ENCODE measurements around the gene HDAC7. TPM values are rescaled to one million over a fixed set of nuclear protein-coding genes. Genes with fewer than 3 reads are reported as not detected.

HDAC7 gene
- total and polyA plus RNA-seq, 2 of the 13 experiments (the other 11 are each of a cell fraction or from before 2014, with no cell fraction given) = 4.6 to 10.8 TPM

DNA sequence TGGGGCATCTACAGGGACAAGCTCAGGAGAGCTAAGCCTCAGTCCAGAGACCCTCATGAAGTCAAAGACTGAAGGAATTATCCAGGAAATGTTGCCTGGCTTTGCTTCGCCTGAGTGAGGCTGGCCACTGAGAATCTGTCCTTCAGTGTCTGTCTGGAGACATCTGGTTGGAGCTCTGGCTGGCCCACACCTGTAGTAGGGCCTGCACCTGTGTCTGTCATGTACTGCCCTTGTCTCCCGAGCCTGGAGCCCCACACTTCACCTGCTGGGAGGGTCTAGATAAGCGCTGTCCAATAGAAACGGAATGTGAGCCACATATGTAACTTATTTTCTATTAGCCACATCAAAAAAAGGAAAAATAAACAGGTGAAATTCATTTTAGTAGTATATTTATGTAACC is 9.9 kb upstream of the HDAC7 start:
- Histone ChIP-seq H3K9ac (ENCODE audit: insufficient read depth, low read depth, low read length) (no peak overlapping the region), H3K79me2 (ENCODE audit: insufficient read depth, low read length) (no peaks in the 10 kb centered on the region), H4K20me1 (ENCODE audit: insufficient read depth, low read length) (no peaks in the 10 kb centered on the region), H3K4me3 (replicated peaks in 1 of 3; ENCODE audit: insufficient read depth in 1 of 3, low read depth in 2 of 3, low read length in 3 of 3) (no peak overlapping the region), H3K27me3 (ENCODE audit: control insufficient read depth in 1 of 2, insufficient read depth in 2 of 2, low read length in 2 of 2) (peaks cover 4 to 32% of the 10 kb centered on the region in 2 experiments; a peak in 3 of 5 replicates), H2AFZ (ENCODE audit: low read length) (no peak overlapping the region), H3K4me1 (ENCODE audit: insufficient read depth, low read length) (peaks cover 20% of the 10 kb centered on the region), H3K36me3 (replicated peaks in 1 of 2; ENCODE audit: control insufficient read depth in 1 of 2, insufficient read depth in 2 of 2, low read length in 2 of 2) (no peaks in the 10 kb centered on the region), H3K4me2 (ENCODE audit: low read depth, low read length) (peak overlapping the region; percentile 63; the same call in 1 of the 2 replicates), H3K9me3 (ENCODE audit: low read length) (no peaks in the 10 kb centered on the region), H3K27ac (ENCODE audit: extremely low read length, insufficient read depth, low read length) (no peak overlapping the region)
- no peak for ATAC-seq
- FAIRE-seq = no peak
- BruUV-seq (replicated peaks) = no TSS peak
- no peak for DNase-seq (ENCODE audit: low spot score)
- ChIA-PET POLR2A (interaction anchor here (1.5 to 2.5 kb wide), 2 partner anchors 9 to 11 kb away, joined by 7 to 10 read pairs; partner anchors contain the start of gene HDAC7), CTCF (ENCODE audit: low intra/inter-chr PET ratio, low total read pairs) (no interaction called here)
- intact Hi-C loops (cut with micrococcal nuclease; ENCODE audit: unreplicated experiment) (no loop called here), in situ Hi-C loops (cut with HindIII; ENCODE audit: extremely low pct_ligation_motif_present, low pct_unique_long_range_greater_than_20kb) (no loop called here)
- WGBS (ENCODE audit: low lambda C conversion rate) = 42% methylated on average over 3 of the region's 4 CpGs
- TF ChIP-seq, protein P1, sequence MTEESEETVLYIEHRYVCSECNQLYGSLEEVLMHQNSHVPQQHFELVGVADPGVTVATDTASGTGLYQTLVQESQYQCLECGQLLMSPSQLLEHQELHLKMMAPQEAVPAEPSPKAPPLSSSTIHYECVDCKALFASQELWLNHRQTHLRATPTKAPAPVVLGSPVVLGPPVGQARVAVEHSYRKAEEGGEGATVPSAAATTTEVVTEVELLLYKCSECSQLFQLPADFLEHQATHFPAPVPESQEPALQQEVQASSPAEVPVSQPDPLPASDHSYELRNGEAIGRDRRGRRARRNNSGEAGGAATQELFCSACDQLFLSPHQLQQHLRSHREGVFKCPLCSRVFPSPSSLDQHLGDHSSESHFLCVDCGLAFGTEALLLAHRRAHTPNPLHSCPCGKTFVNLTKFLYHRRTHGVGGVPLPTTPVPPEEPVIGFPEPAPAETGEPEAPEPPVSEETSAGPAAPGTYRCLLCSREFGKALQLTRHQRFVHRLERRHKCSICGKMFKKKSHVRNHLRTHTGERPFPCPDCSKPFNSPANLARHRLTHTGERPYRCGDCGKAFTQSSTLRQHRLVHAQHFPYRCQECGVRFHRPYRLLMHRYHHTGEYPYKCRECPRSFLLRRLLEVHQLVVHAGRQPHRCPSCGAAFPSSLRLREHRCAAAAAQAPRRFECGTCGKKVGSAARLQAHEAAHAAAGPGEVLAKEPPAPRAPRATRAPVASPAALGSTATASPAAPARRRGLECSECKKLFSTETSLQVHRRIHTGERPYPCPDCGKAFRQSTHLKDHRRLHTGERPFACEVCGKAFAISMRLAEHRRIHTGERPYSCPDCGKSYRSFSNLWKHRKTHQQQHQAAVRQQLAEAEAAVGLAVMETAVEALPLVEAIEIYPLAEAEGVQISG (CRISPR knock-in tag; IDR thresholded peaks at IDR 0.05) = no peak
- no peak for TF ChIP-seq KMT2B (CRISPR knock-in tag; IDR thresholded peaks at IDR 0.05)
- no peak for TF ChIP-seq ZSCAN12 (CRISPR knock-in tag; IDR thresholded peaks at IDR 0.05)

DNA sequence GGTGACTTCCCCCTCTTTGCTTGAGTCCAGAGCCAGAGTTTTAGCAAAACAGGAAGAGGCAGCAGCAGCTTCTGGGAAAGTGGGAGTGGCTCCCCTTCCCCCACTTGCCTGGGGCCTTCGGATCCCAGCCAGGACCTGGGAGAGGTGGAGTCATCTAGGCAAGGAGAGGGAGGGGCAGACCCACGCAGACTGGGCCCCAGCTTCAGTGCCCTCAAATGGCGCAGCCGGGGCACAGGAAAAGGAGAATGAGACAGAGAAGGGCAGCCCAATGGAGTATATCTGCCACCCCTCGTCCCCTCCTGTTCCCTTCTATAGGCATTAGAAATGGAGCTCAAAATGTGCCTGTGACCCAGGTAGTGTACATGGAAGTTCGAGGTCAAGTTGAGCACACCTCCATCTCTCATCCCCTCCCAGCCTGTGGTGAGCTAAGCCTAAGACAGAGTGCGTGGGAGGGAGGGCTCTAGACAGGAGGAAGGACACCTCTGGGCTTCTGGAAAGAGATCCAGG is 9.3 kb upstream of the HDAC7 start:
- ATAC-seq (no peak; the same call in 2 of the 3 replicates), DNase-seq (ENCODE audit: low spot score) (no peak), FAIRE-seq (no peak)
- POLR2A ChIA-PET = interaction anchor here (0.8 to 2.5 kb wide), 3 partner anchors 9 to 123 kb away, joined by 4 to 10 read pairs (median 7); partner anchors contain the start of genes HDAC7 and RPAP3
- no TSS peak for BruUV-seq (replicated peaks)
- no peaks in the 10 kb centered on the region for H4K20me1 ChIP-seq (ENCODE audit: insufficient read depth, low read length)
- H3K4me1 ChIP-seq (ENCODE audit: insufficient read depth, low read length) = peaks cover 20% of the 10 kb centered on the region
- no peaks in the 10 kb centered on the region for H3K36me3 ChIP-seq (replicated peaks in 1 of 2; ENCODE audit: control insufficient read depth in 1 of 2, insufficient read depth in 2 of 2, low read length in 2 of 2)
- intact Hi-C loops (cut with micrococcal nuclease; ENCODE audit: unreplicated experiment) = no loop called here
- H3K27ac ChIP-seq (ENCODE audit: extremely low read length, insufficient read depth, low read length) = no peak overlapping the region
- H3K4me2 ChIP-seq (ENCODE audit: low read depth, low read length) = peak overlapping the region; percentile 63
- peak overlapping the region in 2 of 3 experiments; percentile 13 to 42; a peak in 2 of 6 replicates for H3K4me3 ChIP-seq (replicated peaks in 1 of 3; ENCODE audit: insufficient read depth in 1 of 3, low read depth in 2 of 3, low read length in 3 of 3)
- H3K79me2 ChIP-seq (ENCODE audit: insufficient read depth, low read length) = no peaks in the 10 kb centered on the region
- H3K9ac ChIP-seq (ENCODE audit: insufficient read depth, low read depth, low read length) = no peak overlapping the region
- in situ Hi-C loops (cut with HindIII; ENCODE audit: extremely low pct_ligation_motif_present, low pct_unique_long_range_greater_than_20kb) = no loop called here
- no peaks in the 10 kb centered on the region for H3K9me3 ChIP-seq (ENCODE audit: low read length)
- H3K27me3 ChIP-seq (ENCODE audit: control insufficient read depth in 1 of 2, insufficient read depth in 2 of 2, low read length in 2 of 2) = peaks cover 4 to 34% of the 10 kb centered on the region in 2 experiments; a peak in 3 of 5 replicates
- no peak overlapping the region for H2AFZ ChIP-seq (ENCODE audit: low read length)
- CTCF ChIA-PET (ENCODE audit: low intra/inter-chr PET ratio, low total read pairs) = no interaction called here
- WGBS (ENCODE audit: low lambda C conversion rate) = 6% methylated on average over 7 of the region's 7 CpGs
- TF ChIP-seq YEATS4 (CRISPR knock-in tag; IDR thresholded peaks at IDR 0.05; ENCODE audit: borderline replicate concordance) (no peak), ELF1 (CRISPR knock-in tag; IDR thresholded peaks at IDR 0.05) (0 out of 2 replicates have a peak, but pooled peaks have one; percentile 15), DNMT3B (CRISPR knock-in tag; conservative IDR thresholded peaks at IDR 0.05) (no peak), NFIC (IDR thresholded peaks at IDR 0.05; ENCODE audit: low read length) (no peak)
- TF ChIP-seq, protein P2, sequence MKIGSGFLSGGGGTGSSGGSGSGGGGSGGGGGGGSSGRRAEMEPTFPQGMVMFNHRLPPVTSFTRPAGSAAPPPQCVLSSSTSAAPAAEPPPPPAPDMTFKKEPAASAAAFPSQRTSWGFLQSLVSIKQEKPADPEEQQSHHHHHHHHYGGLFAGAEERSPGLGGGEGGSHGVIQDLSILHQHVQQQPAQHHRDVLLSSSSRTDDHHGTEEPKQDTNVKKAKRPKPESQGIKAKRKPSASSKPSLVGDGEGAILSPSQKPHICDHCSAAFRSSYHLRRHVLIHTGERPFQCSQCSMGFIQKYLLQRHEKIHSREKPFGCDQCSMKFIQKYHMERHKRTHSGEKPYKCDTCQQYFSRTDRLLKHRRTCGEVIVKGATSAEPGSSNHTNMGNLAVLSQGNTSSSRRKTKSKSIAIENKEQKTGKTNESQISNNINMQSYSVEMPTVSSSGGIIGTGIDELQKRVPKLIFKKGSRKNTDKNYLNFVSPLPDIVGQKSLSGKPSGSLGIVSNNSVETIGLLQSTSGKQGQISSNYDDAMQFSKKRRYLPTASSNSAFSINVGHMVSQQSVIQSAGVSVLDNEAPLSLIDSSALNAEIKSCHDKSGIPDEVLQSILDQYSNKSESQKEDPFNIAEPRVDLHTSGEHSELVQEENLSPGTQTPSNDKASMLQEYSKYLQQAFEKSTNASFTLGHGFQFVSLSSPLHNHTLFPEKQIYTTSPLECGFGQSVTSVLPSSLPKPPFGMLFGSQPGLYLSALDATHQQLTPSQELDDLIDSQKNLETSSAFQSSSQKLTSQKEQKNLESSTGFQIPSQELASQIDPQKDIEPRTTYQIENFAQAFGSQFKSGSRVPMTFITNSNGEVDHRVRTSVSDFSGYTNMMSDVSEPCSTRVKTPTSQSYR (CRISPR knock-in tag; IDR thresholded peaks at IDR 0.05; ENCODE audit: borderline replicate concordance) = peak; percentile 65; the same call in 1 of the 2 replicates
- TF ChIP-seq, protein P3, sequence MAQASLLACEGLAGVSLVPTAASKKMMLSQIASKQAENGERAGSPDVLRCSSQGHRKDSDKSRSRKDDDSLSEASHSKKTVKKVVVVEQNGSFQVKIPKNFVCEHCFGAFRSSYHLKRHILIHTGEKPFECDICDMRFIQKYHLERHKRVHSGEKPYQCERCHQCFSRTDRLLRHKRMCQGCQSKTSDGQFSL (CRISPR knock-in tag; IDR thresholded peaks at IDR 0.05) = no peak

Measured in HepG2 (cell line).